GM12878 (cell line): Measurements from ENCODE around the gene SMIM20. TPM values are rescaled to one million over a fixed set of nuclear protein-coding genes. Genes with fewer than 3 reads are reported as not detected.

ENCODE experiments used
- ATAC-seq: fragments of 200-7000 bp; cut with Tn5 transposase; 3 replicates; pipeline ENCODE4 v1.9.1; 2020; ENCODE audit warnings: mild to moderate bottlenecking, moderate library complexity
- BruUV-seq: library from RNA; stranded (reverse); fragments of 400-500 nt; replicated peaks from 2 replicates; lab custom pipeline; 2021; lab: Mats Ljungman, UMichigan
- CTCF ChIA-PET: fragments of 300-600 bp; sonication (Branson Sonifier 250); formaldehyde crosslinking; extraction: SDS; loops from one replicate; lab custom pipeline; 2021; ENCODE audit warnings: inconsistent platforms; lab: Yijun Ruan, JAX
- POLR2A ChIA-PET: fragments of 350-600 bp; formaldehyde crosslinking; extraction: SDS; loops from one replicate; lab custom pipeline; 2021; ENCODE audit warnings: inconsistent platforms; lab: Charles Lee
- RAD21 ChIA-PET: fragments of 300-600 bp; sonication (Branson Sonifier 250); formaldehyde crosslinking; loops from one replicate; lab custom pipeline; 2023; ENCODE audit warnings: antibody characterized with exemption; ENCODE audit not compliant: unreplicated experiment; lab: Charles Lee
- SMC1A ChIA-PET: fragments of 300-600 bp; sonication (Branson Sonifier 250); formaldehyde crosslinking; loops from one replicate; lab custom pipeline; 2023; ENCODE audit not compliant: unreplicated experiment, uncharacterized antibody; lab: Charles Lee
- DNase-seq: peaks from one replicate; pipeline ENCODE4 v3.0.0-alpha.2; 2011; ENCODE audit warnings: low read depth, low spot score
- FAIRE-seq: peaks from 3 replicates; lab custom pipeline; 2011; peaks lifted over from hg19 to GRCh38; lab: Jason Lieb, UNC
- H2AFZ ChIP-seq: 2 replicates; pipeline ENCODE4 v1.6.0; 2011; ENCODE audit warnings: low read depth, low read length, control low read depth; ENCODE audit not compliant: control insufficient read depth
- H3K27ac ChIP-seq: 2 replicates; pipeline ENCODE4 v1.5.1; 2011; ENCODE audit warnings: control low read depth; ENCODE audit not compliant: control insufficient read depth, insufficient read depth
- H3K27me3 ChIP-seq, 2 experiments: replicated peaks in 1 of 2; 2 replicates each; pipeline versions ENCODE4 v1.6.0 to v1.6.1; 2011; ENCODE audit warnings: low read length in 1 of 2; ENCODE audit not compliant: control insufficient read depth in 2 of 2, insufficient read depth in 2 of 2
- H3K36me3 ChIP-seq, 2 experiments: 2 replicates each; pipeline ENCODE4 v1.5.1; 2011; ENCODE audit warnings: low read length in 1 of 2; ENCODE audit not compliant: control insufficient read depth in 2 of 2, insufficient read depth in 2 of 2
- H3K4me1 ChIP-seq: 2 replicates; pipeline ENCODE4 v1.6.1; 2011; ENCODE audit warnings: mild to moderate bottlenecking, low read length, moderate library complexity, mixed read lengths; ENCODE audit not compliant: control insufficient read depth, insufficient read depth
- H3K4me2 ChIP-seq: 2 replicates; pipeline ENCODE4 v1.6.0; 2011; ENCODE audit warnings: control low read depth; ENCODE audit not compliant: control insufficient read depth, insufficient read depth
- H3K4me3 ChIP-seq: fragments of 200-600 bp; sonication (generic); 2 replicates; pipeline ENCODE4 v1.5.1; 2016
- H3K79me2 ChIP-seq: 2 replicates; pipeline ENCODE4 v1.6.0; 2011; ENCODE audit warnings: low read length; ENCODE audit not compliant: control insufficient read depth, insufficient read depth
- H3K9ac ChIP-seq: 2 replicates; pipeline ENCODE4 v1.8.0; 2011; ENCODE audit warnings: low read length, control low read depth, mixed read lengths; ENCODE audit not compliant: control insufficient read depth, insufficient read depth
- H3K9me3 ChIP-seq: replicated peaks from 3 replicates; pipeline ENCODE4 v1.5.1; 2011; ENCODE audit warnings: mild to moderate bottlenecking, low read length; ENCODE audit not compliant: control insufficient read depth, insufficient read depth
- H4K20me1 ChIP-seq: 2 replicates; pipeline ENCODE4 v1.6.0; 2011; ENCODE audit not compliant: control insufficient read depth, insufficient read depth
- FOS ChIP-seq: IDR thresholded peaks from 3 replicates; pipeline ENCODE4 v1.6.1; 2011; ENCODE audit warnings: borderline replicate concordance; ENCODE audit not compliant: insufficient read length; ENCODE audit errors: extremely low read depth
- HSF1 ChIP-seq: fragments of 150-350 bp; IDR thresholded peaks from 2 replicates; pipeline ENCODE4 v1.6.1; 2014; ENCODE audit warnings: mild to moderate bottlenecking, low read depth, low read length
- MLLT1 ChIP-seq: fragments of 450-650 bp; IDR thresholded peaks from 2 replicates; pipeline ENCODE4 v1.6.1; 2016; ENCODE audit warnings: mild to moderate bottlenecking
- TCF12 ChIP-seq: IDR thresholded peaks from 2 replicates; pipeline ENCODE4 v1.6.1; 2011; ENCODE audit warnings: low read depth, mild to moderate bottlenecking, low read length
- WGBS: methylation state at CpG from one replicate; pipeline ENCODE4 v1.1.6; 2016; ENCODE audit warnings: low lambda C conversion rate; ENCODE audit not compliant: insufficient replicate concordance, insufficient coverage; ENCODE audit errors: missing lambda C conversion rate; 5-methylcytosine and 5-hydroxymethylcytosine counted together
- in situ Hi-C: fragments of 300-500 bp; cut with MboI; formaldehyde crosslinking; loops from 9 replicates; pipeline ENCODE4 v1.14.3; 2018; ENCODE audit warnings: mixed read lengths
- intact Hi-C: fragments of 100-400 bp; cut with micrococcal nuclease; formaldehyde crosslinking; loops from one replicate; pipeline ENCODE4 v1.14.2; 2022; ENCODE audit not compliant: unreplicated experiment
- polyA plus RNA-seq, 11 experiments: library from polyadenylated mRNA; depleted of rRNA in 4 of 11; unstranded in 6 of 11; stranded (reverse) in 5 of 11; fragments of >200 nt; fragmentation: Nextera tagmentation in 4 of 11; fragmentation: Illumina TruSeq in 1 of 11; extraction: Ambion mirVana in 4 of 11; extraction: Trizol in 1 of 11; gene quantifications; 1 replicate in 1 of 11; 2 replicates in 10 of 11; pipeline versions ENCODE4 v1.2.1 to v1.2.3, GENCODE V29; 2011 to 2016; ENCODE audit warnings: inconsistent platforms in 2 of 11, missing spikeins in 2 of 11, low read depth in 1 of 11
- total RNA-seq, 4 experiments: library from RNA; depleted of rRNA in 3 of 4; stranded (reverse); fragments of >200 nt in 3 of 4; fragmentation: Illumina TruSeq in 1 of 4; extraction: Trizol in 1 of 4; gene quantifications; 2 replicates each; pipeline versions ENCODE4 v1.2.1 to v1.2.3, GENCODE V29; 2013 to 2021

The SMIM20 gene
- total and polyA plus RNA-seq, 10 of the 15 experiments (the other 5 are each of a cell fraction or from before 2014, with no cell fraction given), result 17.3 to 38.0 (median 28.8) TPM

GRCh38 chr4:25889589-25890503, 24.2 kb upstream of the SMIM20 start (continued):
- TF ChIP-seq FOS (no peak), HSF1 (no peak), MLLT1 (no peak)
- TF ChIP-seq, all 136 proteins: peak for 0

- ATAC-seq (no peak), DNase-seq (no peak), FAIRE-seq (no peak)
- H3K9me3 ChIP-seq, result no peaks in the 10 kb centered on the region
- ChIA-PET CTCF (no interaction called here), RAD21 (no interaction called here), SMC1A (no interaction called here), POLR2A (no interaction called here)
- in situ Hi-C loops, result no loop called here
- H4K20me1 ChIP-seq, result no peaks in the 10 kb centered on the region
- no TSS peak for BruUV-seq
- no peaks in the 10 kb centered on the region for H3K79me2 ChIP-seq
- H3K9ac ChIP-seq, result no peak overlapping the region
- H3K36me3 ChIP-seq, result no peaks in the 10 kb centered on the region
- no peak overlapping the region for H2AFZ ChIP-seq
- 55% methylated on average over 11 of the region's 11 CpGs for WGBS
- no peak for TF ChIP-seq TCF12
- no peak overlapping the region for H3K4me3 ChIP-seq
- H3K4me1 ChIP-seq, result no peaks in the 10 kb centered on the region
- no peak overlapping the region for H3K4me2 ChIP-seq
- no peaks in the 10 kb centered on the region for H3K27me3 ChIP-seq
- no peak overlapping the region for H3K27ac ChIP-seq
- intact Hi-C loops, result no loop called here
These were observed 23.2 kb upstream of the SMIM20 start for GRCh38 chr4:25890571-25891485.
